Neuronal stem cell (in vitro differentiated cells): ENCODE results near the gene BPIFB3.

Experiments
- DNase-seq: peaks from one replicate; pipeline ENCODE4 v3.0.0-alpha.2; 2013; ENCODE audit warnings: low spot score
- H2AFZ ChIP-seq: one replicate; pipeline ENCODE4 v1.6.1; 2013; ENCODE audit warnings: mild to moderate bottlenecking, low read length, inconsistent platforms
- H2AK5ac ChIP-seq: 2 replicates; pipeline ENCODE4 v1.6.1; 2013; ENCODE audit warnings: low read depth, mild to moderate bottlenecking, inconsistent platforms, low read length, moderate library complexity, mixed read lengths
- H2BK120ac ChIP-seq: 2 replicates; pipeline ENCODE4 v1.6.1; 2013; ENCODE audit warnings: low read depth, mild to moderate bottlenecking, inconsistent platforms, low read length, moderate library complexity, mixed read lengths
- H2BK12ac ChIP-seq: one replicate; pipeline ENCODE4 v1.6.1; 2013; ENCODE audit warnings: low read length, inconsistent platforms
- H2BK15ac ChIP-seq: 2 replicates; pipeline ENCODE4 v1.6.1; 2013; ENCODE audit warnings: mild to moderate bottlenecking, low read length, inconsistent platforms, mixed read lengths
- H2BK5ac ChIP-seq: one replicate; pipeline ENCODE4 v1.6.1; 2013; ENCODE audit warnings: inconsistent platforms, mild to moderate bottlenecking, low read length, moderate library complexity
- H3K14ac ChIP-seq: one replicate; pipeline ENCODE4 v1.6.1; 2013; ENCODE audit warnings: low read length, inconsistent platforms
- H3K18ac ChIP-seq: 2 replicates; pipeline ENCODE4 v1.6.1; 2013; ENCODE audit warnings: low read length, inconsistent platforms
- H3K23ac ChIP-seq: 2 replicates; pipeline ENCODE4 v1.6.1; 2013; ENCODE audit warnings: low read depth, mild to moderate bottlenecking, mixed read lengths, low read length, inconsistent platforms; ENCODE audit not compliant: poor library complexity
- H3K27ac ChIP-seq: replicated peaks from 3 replicates; pipeline ENCODE4 v1.5.1; 2013; ENCODE audit warnings: low read length, inconsistent platforms
- H3K27me3 ChIP-seq, 3 experiments: 2 replicates each; pipeline ENCODE4 v1.6.1; 2013; ENCODE audit warnings: low read length in 3 of 3, mild to moderate bottlenecking in 2 of 3, inconsistent platforms in 1 of 3, low read depth in 1 of 3, mixed read lengths in 1 of 3, moderate library complexity in 1 of 3; ENCODE audit not compliant: control insufficient read depth in 3 of 3, insufficient read depth in 3 of 3
- H3K36me3 ChIP-seq, 2 donors: replicated peaks in 1 of 2; 2 replicates each; pipeline ENCODE4 v1.6.1; 2013; ENCODE audit warnings: low read length in 2 of 2; ENCODE audit not compliant: control insufficient read depth in 2 of 2, insufficient read depth in 2 of 2
- H3K4ac ChIP-seq: 2 replicates; pipeline ENCODE4 v1.6.1; 2013; ENCODE audit warnings: inconsistent platforms, mild to moderate bottlenecking, low read length, moderate library complexity
- H3K4me1 ChIP-seq, 2 donors: 1 replicate in 1 of 2; 2 replicates in 1 of 2; pipeline ENCODE4 v1.6.1; 2013; ENCODE audit warnings: low read length in 2 of 2, low read depth in 1 of 2; ENCODE audit not compliant: control insufficient read depth in 2 of 2, insufficient read depth in 1 of 2
- H3K4me2 ChIP-seq: one replicate; pipeline ENCODE4 v1.6.1; 2013; ENCODE audit warnings: mild to moderate bottlenecking, low read length, inconsistent platforms; ENCODE audit not compliant: insufficient read depth, poor library complexity, severe bottlenecking
- H3K4me3 ChIP-seq, 2 donors: 2 replicates each; pipeline ENCODE4 v1.5.1; 2013; ENCODE audit warnings: low read length in 2 of 2, mild to moderate bottlenecking in 2 of 2, inconsistent platforms in 1 of 2, moderate library complexity in 1 of 2
- H3K79me1 ChIP-seq: one replicate; pipeline ENCODE4 v1.6.1; 2013; ENCODE audit warnings: low read depth, mild to moderate bottlenecking, inconsistent platforms, low read length, moderate library complexity
- H3K9ac ChIP-seq: one replicate; pipeline ENCODE4 v1.6.1; 2013; ENCODE audit warnings: mild to moderate bottlenecking, low read depth, low read length, inconsistent platforms; ENCODE audit not compliant: poor library complexity
- H3K9me3 ChIP-seq, 2 donors: replicated peaks in 1 of 2; 2 replicates each; pipeline versions ENCODE3 to v1.6.1; 2013; ENCODE audit warnings: low read length in 2 of 2, mild to moderate bottlenecking in 2 of 2, inconsistent platforms in 1 of 2, low read depth in 1 of 2, mixed read lengths in 1 of 2, moderate library complexity in 1 of 2; ENCODE audit not compliant: control insufficient read depth in 2 of 2, insufficient read depth in 1 of 2
- H4K8ac ChIP-seq: one replicate; pipeline ENCODE4 v1.6.1; 2013; ENCODE audit warnings: low read depth, mild to moderate bottlenecking, inconsistent platforms, low read length, moderate library complexity
- H4K91ac ChIP-seq: one replicate; pipeline ENCODE4 v1.6.1; 2013; ENCODE audit warnings: low read length, low read depth, mild to moderate bottlenecking, inconsistent platforms; ENCODE audit not compliant: poor library complexity
- WGBS, 2 donors: extraction: QIAGEN DNeasy Blood & Tissue Kit; methylation state at CpG; one replicate each; pipeline ENCODE4 v1.1.7; 2013; ENCODE audit warnings: missing lambda C conversion rate in 2 of 2, mixed read lengths in 1 of 2; ENCODE audit not compliant: insufficient read length in 2 of 2, insufficient replicate concordance in 1 of 2; ENCODE audit errors: extremely low coverage in 2 of 2; 5-methylcytosine and 5-hydroxymethylcytosine counted together

Gene BPIFB3

GRCh38 chr20:33072813-33073212, 19.1 kb downstream of the BPIFB3 start:
- Histone ChIP-seq H3K4me1 (no peaks in the 10 kb centered on the region), H3K9ac (no peak overlapping the region), H2AK5ac (no peak overlapping the region), H3K14ac (no peak overlapping the region), H4K8ac (no peak overlapping the region), H3K79me1 (no peaks in the 10 kb centered on the region), H3K4me2 (no peak overlapping the region), H2BK15ac (no peak overlapping the region), H2BK5ac (no peak overlapping the region), H3K9me3 (no peaks in the 10 kb centered on the region), H4K91ac (no peak overlapping the region), H3K27me3 (no peaks in the 10 kb centered on the region), H3K4me3 (no peak overlapping the region), H3K18ac (no peak overlapping the region), H2BK12ac (no peak overlapping the region), H2AFZ (no peak overlapping the region), H3K36me3 (no peaks in the 10 kb centered on the region), H3K27ac (no peak overlapping the region), H2BK120ac (no peak overlapping the region), H3K23ac (no peak overlapping the region), H3K4ac (no peak overlapping the region)
- no CpG with 5 or more reads among the region's 2 CpGs for WGBS, 2 donors
- DNase-seq = no peak

GRCh38 chr20:33074675-33075074, 21.0 kb downstream of the BPIFB3 start:
- Histone ChIP-seq H3K27ac (no peak overlapping the region), H4K8ac (no peak overlapping the region), H3K9me3 (no peaks in the 10 kb centered on the region), H3K79me1 (no peaks in the 10 kb centered on the region), H2BK15ac (no peak overlapping the region), H2AFZ (no peak overlapping the region), H2BK5ac (no peak overlapping the region), H3K4ac (no peak overlapping the region), H2AK5ac (no peak overlapping the region), H3K14ac (no peak overlapping the region), H3K4me1 (no peaks in the 10 kb centered on the region), H3K27me3 (no peaks in the 10 kb centered on the region), H3K4me2 (no peak overlapping the region), H3K4me3 (no peak overlapping the region), H3K23ac (no peak overlapping the region), H3K36me3 (no peaks in the 10 kb centered on the region), H2BK120ac (no peak overlapping the region), H3K18ac (no peak overlapping the region), H2BK12ac (no peak overlapping the region), H4K91ac (no peak overlapping the region), H3K9ac (no peak overlapping the region)
- WGBS, 2 donors = 100% methylated on average over 1 of the region's 2 CpGs; no CpG with 5 or more reads in 1 of the 2 donors
- no peak for DNase-seq

- H4K8ac ChIP-seq = no peak overlapping the region
- no peak overlapping the region for H3K18ac ChIP-seq
- H2BK12ac ChIP-seq = no peak overlapping the region
- H3K4me3 ChIP-seq = no peak overlapping the region
- H2AFZ ChIP-seq = no peak overlapping the region
- DNase-seq = no peak
- no peak overlapping the region for H4K91ac ChIP-seq
- no peak overlapping the region for H3K23ac ChIP-seq
- no peak overlapping the region for H3K27ac ChIP-seq
- H3K4me2 ChIP-seq = no peak overlapping the region
- H3K4ac ChIP-seq = no peak overlapping the region
- no peak overlapping the region for H2BK120ac ChIP-seq
- no CpG with 5 or more reads among the region's 6 CpGs for WGBS, 2 donors
- H2BK15ac ChIP-seq = no peak overlapping the region
- no peaks in the 10 kb centered on the region for H3K27me3 ChIP-seq
- H2AK5ac ChIP-seq = no peak overlapping the region
- H3K36me3 ChIP-seq = no peaks in the 10 kb centered on the region
- no peaks in the 10 kb centered on the region for H3K4me1 ChIP-seq
- H3K14ac ChIP-seq = no peak overlapping the region
- no peak overlapping the region for H3K9ac ChIP-seq
- H3K9me3 ChIP-seq = no peaks in the 10 kb centered on the region
- H3K79me1 ChIP-seq = no peaks in the 10 kb centered on the region
- H2BK5ac ChIP-seq = no peak overlapping the region
Observed at GRCh38 chr20:33075281-33075680, 21.6 kb downstream of the BPIFB3 start.

GRCh38 chr20:33076662-33077372, 23.1 kb downstream of the BPIFB3 start:
- no peak for DNase-seq
- Histone ChIP-seq H3K4me2 (no peak overlapping the region), H3K18ac (no peak overlapping the region), H2BK120ac (no peak overlapping the region), H4K8ac (no peak overlapping the region), H2BK15ac (no peak overlapping the region), H2AFZ (no peak overlapping the region), H4K91ac (no peak overlapping the region), H3K27me3 (no peaks in the 10 kb centered on the region), H3K36me3 (no peaks in the 10 kb centered on the region), H2BK5ac (no peak overlapping the region), H3K14ac (no peak overlapping the region), H3K79me1 (no peaks in the 10 kb centered on the region), H3K4ac (no peak overlapping the region), H2AK5ac (no peak overlapping the region), H3K4me3 (no peak overlapping the region), H3K23ac (no peak overlapping the region), H3K9ac (no peak overlapping the region), H3K9me3 (no peaks in the 10 kb centered on the region), H3K4me1 (no peaks in the 10 kb centered on the region), H2BK12ac (no peak overlapping the region), H3K27ac (no peak overlapping the region)
- no CpG with 5 or more reads among the region's 6 CpGs for WGBS, 2 donors
